TTC549 (cell line): Measurements from ENCODE around the gene PSMD6.

Experiments used
- FAIRE-seq: peaks from 2 replicates; lab custom pipeline; 2012; peaks lifted over from hg19 to GRCh38; lab: Jason Lieb, UNC

Gene PSMD6

DNA sequence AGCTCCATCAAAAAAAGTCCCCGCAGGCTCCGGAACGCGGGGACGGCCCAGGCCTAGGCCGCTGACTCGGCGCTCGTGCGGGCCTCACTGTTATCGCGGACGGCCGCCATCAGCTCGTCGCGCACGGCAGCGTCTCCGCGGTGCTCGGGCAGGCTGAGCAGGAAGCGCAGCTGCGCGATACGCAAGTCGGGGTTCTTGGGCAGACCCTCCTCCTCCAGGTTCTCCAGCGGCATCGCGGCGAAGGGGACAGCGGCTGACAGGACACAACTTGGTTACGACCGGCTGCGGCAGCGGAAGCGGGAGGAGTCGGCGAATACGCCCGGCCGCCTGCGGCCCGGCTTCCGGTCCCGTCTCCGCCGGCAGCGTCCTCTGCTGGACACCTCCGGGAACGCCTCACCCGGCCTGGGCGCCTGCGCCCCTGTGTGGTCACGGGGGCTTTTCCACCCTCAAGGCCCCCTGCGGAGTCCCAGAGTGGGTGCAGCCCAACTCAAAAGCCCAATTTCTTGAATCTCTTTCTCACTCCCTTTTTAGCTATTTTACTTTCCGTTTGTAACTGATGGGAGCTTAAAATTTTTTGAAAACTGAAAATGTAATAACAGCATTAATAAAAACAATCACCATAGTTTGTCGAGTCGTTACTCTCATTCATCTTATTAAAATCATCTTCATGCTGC is at the start of gene PSMD6:
PSMD6 (minus strand) TSS at position 308 of the 674 bp plus-strand sequence; CDS start at position 233, 75 bp downstream.
- no peak for FAIRE-seq

DNA sequence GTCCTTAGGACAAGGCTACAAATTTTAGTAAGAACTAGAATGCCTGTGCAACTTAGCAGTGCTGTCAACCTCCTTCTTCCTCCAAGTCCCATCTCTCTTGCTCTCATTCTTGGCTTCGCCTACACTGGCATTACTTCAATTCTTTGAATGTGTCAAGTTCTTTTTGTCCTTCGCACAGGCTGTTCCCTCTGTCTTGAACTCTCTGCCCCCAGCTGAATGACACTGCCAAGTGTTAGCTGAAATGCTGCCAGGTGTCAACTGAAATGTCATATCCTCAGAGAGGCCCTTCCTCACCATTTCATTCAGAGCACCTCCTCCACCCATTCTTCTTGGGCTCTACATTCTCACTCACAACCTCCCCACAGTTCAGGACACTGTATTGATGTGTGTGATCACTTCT is 48.8 kb upstream of the PSMD6 start:
- FAIRE-seq = no peak

DNA sequence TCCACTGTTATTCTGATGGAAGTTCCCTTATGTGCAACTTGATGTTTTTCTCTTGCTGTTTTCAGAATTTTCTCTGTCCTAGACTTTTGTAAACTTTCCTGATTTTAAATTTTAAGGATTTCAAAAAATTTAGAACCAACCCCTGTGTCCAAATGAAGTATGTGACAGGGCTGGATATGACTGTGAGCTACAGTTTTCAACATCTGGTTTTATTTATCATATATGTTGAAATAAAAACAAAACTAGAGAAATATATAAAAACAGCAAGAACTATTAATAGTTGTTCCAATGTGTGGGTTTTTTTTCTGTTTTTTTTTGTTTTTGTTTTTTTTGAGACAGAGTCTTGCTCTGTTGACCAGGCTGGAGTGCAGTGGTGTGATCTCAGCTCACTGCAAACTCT is 47.4 kb upstream of the PSMD6 start:
- FAIRE-seq = no peak

GRCh38 chr3:64067506-64068346 is 44.4 kb upstream of the PSMD6 start:
- no peak for FAIRE-seq

DNA sequence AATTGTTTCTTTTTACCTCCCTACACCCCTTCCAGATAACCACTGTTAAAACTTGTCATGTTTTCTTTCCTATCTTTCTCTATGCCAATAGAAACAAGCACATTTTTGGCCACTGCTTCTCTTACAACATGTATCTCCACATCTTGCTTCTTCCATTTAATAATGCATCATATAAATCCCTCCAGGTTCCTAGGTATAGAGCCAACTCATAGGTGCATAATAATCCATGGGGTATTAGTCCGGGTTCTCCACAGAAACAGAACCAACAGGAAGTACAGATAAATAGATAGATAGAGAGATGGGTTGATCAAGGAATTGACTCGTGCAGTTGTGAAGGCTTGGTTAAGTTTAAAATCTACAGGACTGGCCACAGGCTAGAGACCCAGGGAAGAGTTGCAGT is 41.5 kb upstream of the PSMD6 start:
- no peak for FAIRE-seq

DNA sequence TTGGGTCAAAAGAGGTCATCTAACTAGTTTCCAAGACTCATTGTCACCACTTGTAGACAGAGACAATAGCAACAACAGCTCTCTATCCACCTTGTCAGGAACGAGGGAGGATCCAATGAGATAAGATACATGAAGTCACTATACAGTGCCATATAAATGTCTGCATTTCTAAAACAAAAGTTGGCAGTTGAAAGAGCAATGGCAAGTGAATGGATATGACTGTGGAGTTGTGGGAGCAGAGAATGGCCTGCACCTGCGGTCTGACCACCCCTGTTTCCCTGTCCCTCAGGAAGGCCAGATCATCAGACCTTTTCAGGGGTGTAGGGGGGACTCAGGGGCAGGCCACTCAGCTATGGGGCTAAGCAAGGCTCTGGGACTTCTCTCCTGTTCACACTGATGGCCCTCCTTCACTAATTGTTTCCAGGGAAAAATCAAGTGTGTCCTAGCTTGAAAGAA is 40.7 kb upstream of the PSMD6 start:
- no peak for FAIRE-seq

DNA sequence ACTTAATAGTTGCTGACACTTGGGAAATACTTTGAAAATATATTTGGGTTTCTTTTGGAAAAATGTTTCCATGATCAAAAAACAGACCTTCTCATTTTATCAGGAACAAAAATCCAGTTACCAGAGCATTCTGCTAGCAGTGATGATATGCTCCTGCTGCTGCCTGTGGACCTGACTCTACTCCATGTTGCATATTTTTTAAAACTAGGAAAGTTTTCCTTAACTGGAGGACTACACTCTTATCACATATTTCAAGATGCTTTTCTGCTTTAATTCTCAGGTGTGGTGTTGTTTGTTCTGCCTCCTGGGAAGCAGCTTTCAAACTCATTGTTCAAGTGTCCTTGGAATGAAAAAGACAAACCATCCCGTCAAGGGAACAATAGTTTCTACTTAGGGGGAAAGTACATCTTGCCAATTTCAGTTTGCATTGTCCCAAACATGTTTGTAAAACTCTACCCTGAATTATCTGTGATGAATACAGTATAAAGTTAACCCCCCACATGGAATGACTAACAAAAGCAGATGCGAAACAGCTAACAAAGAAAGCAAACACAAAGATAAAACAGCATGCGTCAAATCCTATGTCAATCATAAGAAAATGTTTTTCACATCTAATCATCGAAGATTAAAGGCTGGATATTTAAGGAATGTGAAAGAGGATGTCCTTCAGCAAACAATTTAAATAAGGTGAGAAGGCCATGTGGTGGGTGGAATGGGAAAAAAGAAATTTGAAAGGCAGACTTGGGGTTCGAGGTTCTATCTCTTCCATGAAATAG is 40.1 kb upstream of the PSMD6 start:
- no peak for FAIRE-seq

GRCh38 chr3:64061628-64062027 is 38.3 kb upstream of the PSMD6 start:
- FAIRE-seq = no peak

DNA sequence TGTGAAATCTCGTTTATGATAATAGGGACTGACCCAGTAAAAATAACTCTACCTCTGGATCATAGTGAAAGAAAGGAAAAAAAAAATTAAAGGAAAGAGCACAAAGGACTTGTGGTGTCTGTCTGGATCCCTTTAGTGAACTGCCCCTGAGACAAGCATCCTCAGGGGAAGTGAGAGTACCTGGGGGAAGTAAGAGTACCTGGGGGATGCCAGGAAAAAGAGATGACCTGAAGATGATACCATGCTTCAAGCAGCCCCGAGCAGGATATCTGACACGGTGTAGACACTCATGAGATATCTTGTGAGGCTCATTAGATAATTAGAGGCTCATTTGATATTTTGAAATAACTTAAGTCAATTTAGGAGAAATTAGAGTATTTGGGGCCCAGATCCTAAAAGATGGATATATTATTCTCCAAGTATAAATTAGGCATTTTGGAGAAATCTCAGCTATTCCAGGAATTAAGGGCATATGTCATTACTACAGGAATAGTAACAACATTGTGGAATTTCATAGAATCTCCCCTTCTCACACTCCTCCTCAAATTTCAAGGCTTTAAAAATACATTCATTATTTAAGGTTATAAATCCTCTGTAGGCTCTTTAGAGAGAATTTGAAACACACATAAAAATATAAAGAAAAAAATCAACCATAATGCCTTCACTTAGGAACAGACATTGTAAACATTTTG is 36.3 kb upstream of the PSMD6 start:
- FAIRE-seq = no peak

- FAIRE-seq = no peak
Measured at GRCh38 chr3:64058566-64058965, 35.3 kb upstream of the PSMD6 start.

DNA sequence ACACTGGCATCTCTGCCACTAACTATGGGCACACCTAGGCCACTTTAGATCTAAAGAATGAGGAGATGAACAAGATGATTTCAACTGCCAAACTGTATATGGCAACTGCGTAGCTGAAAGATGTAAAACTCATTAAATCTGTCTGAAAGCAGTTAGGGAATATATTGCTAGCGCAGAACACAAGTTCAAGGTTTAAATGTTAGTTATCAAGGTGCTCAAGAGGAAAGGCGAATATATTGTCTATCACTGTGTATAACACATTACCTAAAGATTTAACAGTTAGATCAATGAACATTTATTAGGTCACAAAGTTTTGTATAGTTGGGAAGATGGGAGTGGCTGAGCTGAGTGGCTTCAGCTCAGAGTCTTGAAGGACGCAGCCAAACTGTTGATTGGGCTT is 33.9 kb upstream of the PSMD6 start:
- no peak for FAIRE-seq

DNA sequence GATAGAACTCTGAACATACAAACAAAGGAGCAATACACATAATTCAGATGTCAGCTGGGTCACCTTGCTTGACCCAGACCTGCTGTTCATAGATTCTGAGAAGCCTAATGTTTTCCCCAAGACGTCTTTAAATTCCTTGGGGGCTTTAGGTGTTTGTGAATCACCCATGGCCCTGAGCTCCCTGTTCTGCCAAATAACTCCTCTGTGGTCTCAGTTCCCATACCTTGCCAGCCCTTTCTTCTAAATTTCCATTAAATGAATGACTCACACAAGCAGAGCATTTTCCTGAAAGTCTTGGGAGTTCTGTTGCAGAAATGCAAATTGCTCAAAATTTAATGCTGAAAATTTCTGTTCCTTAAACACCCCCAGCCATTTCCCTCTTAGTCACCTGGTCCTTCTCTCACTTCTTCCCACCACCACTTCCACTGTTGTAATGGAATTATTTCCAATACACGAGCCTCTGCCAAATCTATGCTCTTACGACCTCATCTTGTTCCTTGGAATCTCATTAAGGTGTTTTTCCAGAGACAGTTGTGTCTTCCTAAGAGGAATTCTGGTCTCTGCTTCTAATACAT is 33.4 kb upstream of the PSMD6 start:
- no peak for FAIRE-seq

GRCh38 chr3:64055076-64055475 is 31.8 kb upstream of the PSMD6 start:
- FAIRE-seq = no peak

DNA sequence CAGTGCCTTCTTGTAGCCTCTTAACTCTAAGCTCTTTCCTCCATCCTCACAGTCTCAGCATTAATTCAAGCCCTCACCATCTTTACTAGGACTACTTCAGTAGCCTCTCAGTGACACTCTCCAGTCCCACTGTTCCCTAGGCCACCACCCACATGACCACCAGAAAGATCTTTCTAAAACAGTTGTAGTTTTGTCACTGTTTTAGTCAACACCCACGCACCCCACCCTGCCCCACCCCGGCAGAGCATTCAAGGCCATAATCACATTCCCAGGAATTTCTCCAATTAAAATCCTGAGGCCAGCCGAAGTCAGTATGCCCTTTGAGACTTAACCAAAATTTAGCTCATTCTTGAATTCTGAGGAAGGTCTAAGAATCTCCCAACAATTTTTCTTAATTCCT is 31.2 kb upstream of the PSMD6 start:
- no peak for FAIRE-seq

- FAIRE-seq = no peak
Measured at GRCh38 chr3:64053581-64053980, 30.3 kb upstream of the PSMD6 start.

GRCh38 chr3:64053117-64053516 is 29.8 kb upstream of the PSMD6 start:
- FAIRE-seq = no peak

- FAIRE-seq = no peak
Measured at GRCh38 chr3:64049832-64050231, 26.5 kb upstream of the PSMD6 start.

GRCh38 chr3:64049136-64049535 is 25.8 kb upstream of the PSMD6 start:
- FAIRE-seq = no peak

DNA sequence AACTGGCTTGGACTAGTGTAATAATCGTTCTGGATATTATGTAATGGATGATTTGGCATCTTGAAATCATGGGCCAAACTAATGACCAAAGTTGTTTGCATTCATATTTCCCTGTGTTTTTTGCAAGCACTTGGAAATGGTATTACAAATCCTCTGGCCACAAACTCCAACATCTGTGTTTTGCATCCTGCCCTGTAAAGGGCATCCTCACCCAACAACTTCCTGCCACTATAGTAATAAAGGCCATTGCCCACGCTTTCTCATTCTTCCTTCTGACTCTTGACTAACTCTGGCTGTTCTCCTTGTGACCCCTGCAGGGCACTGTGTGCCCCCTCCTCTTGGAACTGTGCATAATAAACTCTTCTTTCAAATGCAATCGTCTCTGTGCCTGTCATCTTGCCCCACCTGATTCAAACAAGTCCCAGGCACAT is 25.4 kb upstream of the PSMD6 start:
- no peak for FAIRE-seq

DNA sequence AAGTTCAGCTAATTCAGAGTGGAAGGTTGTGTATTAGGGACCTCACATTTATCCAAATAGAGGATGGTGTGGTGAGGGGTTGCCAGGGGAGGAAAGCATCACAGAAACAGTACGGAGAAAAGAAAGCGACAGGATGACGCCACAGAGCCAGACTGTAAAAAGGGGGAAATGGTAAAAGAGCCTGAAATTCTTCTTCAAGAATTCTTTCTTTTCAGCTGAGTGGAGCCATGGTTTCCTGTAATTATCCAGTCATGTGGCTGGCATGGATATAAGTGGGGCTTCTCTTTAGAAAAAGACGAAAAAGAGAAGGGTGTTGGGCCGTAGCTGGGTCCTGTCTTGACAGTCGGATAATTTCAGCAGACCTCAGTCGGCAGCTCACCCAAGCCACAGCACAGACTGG is 24.5 kb upstream of the PSMD6 start:
- FAIRE-seq = no peak

GRCh38 chr3:64046996-64047594 is 23.8 kb upstream of the PSMD6 start:
- FAIRE-seq = no peak

- FAIRE-seq = no peak
Measured at GRCh38 chr3:64046592-64046991, 23.3 kb upstream of the PSMD6 start.
